HEK293T (cell line): ENCODE results near the gene STAT5A.

Experiments used
- BHLHE40 ChIP-seq: fragments of 450-650 bp; IDR thresholded peaks from 2 replicates; pipeline ENCODE4 v1.6.1; 2016; ENCODE audit warnings: mild to moderate bottlenecking, moderate library complexity, borderline replicate concordance
- ELF4 ChIP-seq: fragments of 450-650 bp; IDR thresholded peaks from 2 replicates; pipeline ENCODE4 v1.6.1; 2017; ENCODE audit warnings: antibody characterized with exemption
- FOXA1 ChIP-seq: fragments of 450-650 bp; IDR thresholded peaks from 2 replicates; pipeline ENCODE4 v1.6.1; 2016; ENCODE audit warnings: mild to moderate bottlenecking
- FOXM1 ChIP-seq: fragments of 450-650 bp; IDR thresholded peaks from 2 replicates; pipeline ENCODE4 v1.6.1; 2017; ENCODE audit warnings: mild to moderate bottlenecking, borderline replicate concordance
- SUZ12 ChIP-seq: fragments of 450-650 bp; IDR thresholded peaks from 2 replicates; pipeline ENCODE4 v1.6.1; 2016; ENCODE audit warnings: mild to moderate bottlenecking
- TF ChIP-seq, protein P1 (sequence below): fragments of 450-650 bp; IDR thresholded peaks from 2 replicates; pipeline ENCODE4 v1.6.1; 2016

DNA sequence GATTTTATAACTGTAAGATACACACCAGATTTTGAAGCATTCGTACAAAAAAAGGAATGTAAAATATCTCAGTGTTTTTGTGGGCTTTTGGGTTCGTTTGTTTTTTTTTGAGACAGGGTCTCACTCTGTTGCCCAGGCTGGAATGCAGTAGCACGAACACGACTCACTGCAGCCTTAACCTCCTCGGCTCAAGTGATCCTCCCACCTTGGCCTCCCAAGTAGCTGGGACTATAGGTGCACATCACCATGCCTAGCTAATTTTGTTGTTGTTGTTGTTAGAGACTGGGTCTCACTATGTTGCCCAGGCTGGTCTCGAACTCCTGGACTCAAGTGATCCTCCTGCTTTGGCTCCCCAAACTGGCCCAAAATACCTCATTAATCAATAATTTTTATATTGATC lies 28.0 kb upstream of the STAT5A start:
- TF ChIP-seq SUZ12: no peak
- no peak for TF ChIP-seq FOXA1
- TF ChIP-seq, protein P1, sequence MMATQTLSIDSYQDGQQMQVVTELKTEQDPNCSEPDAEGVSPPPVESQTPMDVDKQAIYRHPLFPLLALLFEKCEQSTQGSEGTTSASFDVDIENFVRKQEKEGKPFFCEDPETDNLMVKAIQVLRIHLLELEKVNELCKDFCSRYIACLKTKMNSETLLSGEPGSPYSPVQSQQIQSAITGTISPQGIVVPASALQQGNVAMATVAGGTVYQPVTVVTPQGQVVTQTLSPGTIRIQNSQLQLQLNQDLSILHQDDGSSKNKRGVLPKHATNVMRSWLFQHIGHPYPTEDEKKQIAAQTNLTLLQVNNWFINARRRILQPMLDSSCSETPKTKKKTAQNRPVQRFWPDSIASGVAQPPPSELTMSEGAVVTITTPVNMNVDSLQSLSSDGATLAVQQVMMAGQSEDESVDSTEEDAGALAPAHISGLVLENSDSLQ: no peak
- TF ChIP-seq FOXM1: no peak
- no peak for TF ChIP-seq BHLHE40
- TF ChIP-seq ELF4: no peak
